ENCODE measurements around the gene ENTR1. TPM values are rescaled to one million over a fixed set of nuclear protein-coding genes. Genes with fewer than 3 reads are reported as not detected.

ENTR1 gene
- total RNA-seq, 1 donor from 2014 or later = 34.9 TPM

DNA sequence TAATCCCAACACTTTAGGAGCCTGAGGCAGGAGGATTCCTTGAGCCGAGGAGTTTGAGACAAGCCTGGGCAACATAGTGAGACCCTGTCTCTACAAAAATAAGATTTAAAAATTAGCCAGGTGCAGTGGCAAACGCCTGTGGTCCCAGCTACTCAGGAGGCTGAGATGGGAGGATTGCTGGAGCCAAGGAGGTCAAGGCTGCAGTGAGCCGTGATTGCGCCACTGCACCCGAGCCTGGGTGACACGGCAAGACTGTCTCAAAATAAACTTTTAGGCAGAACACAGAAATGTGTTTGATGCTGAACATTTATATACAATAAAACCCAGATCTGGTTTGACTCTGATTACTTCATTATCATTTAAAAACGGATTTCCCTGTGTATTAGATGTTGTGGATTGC is 4.9 kb downstream of the ENTR1 start:
- Histone ChIP-seq H3K4me3 (no peak overlapping the region), H3F3A (ENCODE audit: low read depth) (peaks cover 14% of the 10 kb centered on the region), H3K27ac (no peak overlapping the region), H3K79me2 (ENCODE audit: low read depth) (peaks cover 18% of the 10 kb centered on the region), H3K36me3 (peaks cover 3% of the 10 kb centered on the region), H4K20me1 (ENCODE audit: low read depth) (peaks cover 17% of the 10 kb centered on the region), H3K9ac (no peak overlapping the region), H2AFZ (replicated peaks) (no peak overlapping the region), H3K27me3 (no peaks in the 10 kb centered on the region), H3K4me2 (no peak overlapping the region), H3K4me1 (peaks cover 9% of the 10 kb centered on the region), H3K9me3 (ENCODE audit: low read depth) (no peaks in the 10 kb centered on the region)
- Mint-ChIP-seq H3K9me3 (no peaks in the 10 kb centered on the region), H3K27ac (no peak overlapping the region), H3K4me1 (peaks cover 19% of the 10 kb centered on the region), H3K27me3 (ENCODE audit: insufficient read depth, low read depth) (peaks cover 16% of the 10 kb centered on the region), H3K36me3 (peaks cover 18% of the 10 kb centered on the region), H3K4me3 (no peak overlapping the region)
- no peak for TF ChIP-seq EZH2phosphoT487 (IDR thresholded peaks at IDR 0.05)
- TF ChIP-seq, protein P1, sequence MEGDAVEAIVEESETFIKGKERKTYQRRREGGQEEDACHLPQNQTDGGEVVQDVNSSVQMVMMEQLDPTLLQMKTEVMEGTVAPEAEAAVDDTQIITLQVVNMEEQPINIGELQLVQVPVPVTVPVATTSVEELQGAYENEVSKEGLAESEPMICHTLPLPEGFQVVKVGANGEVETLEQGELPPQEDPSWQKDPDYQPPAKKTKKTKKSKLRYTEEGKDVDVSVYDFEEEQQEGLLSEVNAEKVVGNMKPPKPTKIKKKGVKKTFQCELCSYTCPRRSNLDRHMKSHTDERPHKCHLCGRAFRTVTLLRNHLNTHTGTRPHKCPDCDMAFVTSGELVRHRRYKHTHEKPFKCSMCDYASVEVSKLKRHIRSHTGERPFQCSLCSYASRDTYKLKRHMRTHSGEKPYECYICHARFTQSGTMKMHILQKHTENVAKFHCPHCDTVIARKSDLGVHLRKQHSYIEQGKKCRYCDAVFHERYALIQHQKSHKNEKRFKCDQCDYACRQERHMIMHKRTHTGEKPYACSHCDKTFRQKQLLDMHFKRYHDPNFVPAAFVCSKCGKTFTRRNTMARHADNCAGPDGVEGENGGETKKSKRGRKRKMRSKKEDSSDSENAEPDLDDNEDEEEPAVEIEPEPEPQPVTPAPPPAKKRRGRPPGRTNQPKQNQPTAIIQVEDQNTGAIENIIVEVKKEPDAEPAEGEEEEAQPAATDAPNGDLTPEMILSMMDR (IDR thresholded peaks at IDR 0.05) = no peak
- TF ChIP-seq EZH2 (IDR thresholded peaks at IDR 0.05) = no peak
- DNase-seq (ENCODE audit: low spot score) = no peak

DNA sequence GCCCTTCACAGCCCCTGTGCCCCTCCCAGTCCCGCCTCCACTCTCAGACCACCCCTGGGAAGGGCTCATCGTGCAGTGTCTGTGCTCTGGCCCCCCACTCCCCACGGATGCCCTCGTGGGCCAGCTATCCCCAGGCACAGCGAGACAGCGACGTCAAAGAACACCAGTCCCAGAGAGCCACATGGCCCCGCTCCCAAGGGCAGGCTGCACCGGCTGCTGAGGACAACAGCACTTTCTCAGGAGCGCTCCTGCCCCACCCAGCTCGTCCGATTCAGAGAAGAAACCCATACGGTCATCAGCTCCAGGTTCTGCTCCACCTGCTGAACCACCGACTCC is 5.6 kb downstream of the ENTR1 start:
- DNase-seq (ENCODE audit: low spot score) = no peak
- no peak overlapping the region for H3K27ac ChIP-seq
- no peak overlapping the region for H3K9ac ChIP-seq
- peaks cover 7% of the 10 kb centered on the region for H3K4me1 ChIP-seq
- H3K9me3 Mint-ChIP-seq = no peaks in the 10 kb centered on the region
- peaks cover 18% of the 10 kb centered on the region for H3K4me1 Mint-ChIP-seq
- H3K4me3 ChIP-seq = no peak overlapping the region
- no peak overlapping the region for H3K4me2 ChIP-seq
- no peaks in the 10 kb centered on the region for H3K9me3 ChIP-seq (ENCODE audit: low read depth)
- H3K27me3 Mint-ChIP-seq (ENCODE audit: insufficient read depth, low read depth) = peaks cover 16% of the 10 kb centered on the region
- H3F3A ChIP-seq (ENCODE audit: low read depth) = peaks cover 18% of the 10 kb centered on the region
- H3K36me3 Mint-ChIP-seq = peaks cover 18% of the 10 kb centered on the region
- TF ChIP-seq EZH2phosphoT487 (IDR thresholded peaks at IDR 0.05) (no peak), EZH2 (IDR thresholded peaks at IDR 0.05) (no peak)
- TF ChIP-seq, protein P1 (IDR thresholded peaks at IDR 0.05) = no peak
- peaks cover 16% of the 10 kb centered on the region for H3K79me2 ChIP-seq (ENCODE audit: low read depth)
- peaks cover 3% of the 10 kb centered on the region for H3K36me3 ChIP-seq
- H2AFZ ChIP-seq (replicated peaks) = no peak overlapping the region
- H3K4me3 Mint-ChIP-seq = no peak overlapping the region
- peaks cover 14% of the 10 kb centered on the region for H4K20me1 ChIP-seq (ENCODE audit: low read depth)
- H3K27me3 ChIP-seq = no peaks in the 10 kb centered on the region
- no peak overlapping the region for H3K27ac Mint-ChIP-seq

DNA sequence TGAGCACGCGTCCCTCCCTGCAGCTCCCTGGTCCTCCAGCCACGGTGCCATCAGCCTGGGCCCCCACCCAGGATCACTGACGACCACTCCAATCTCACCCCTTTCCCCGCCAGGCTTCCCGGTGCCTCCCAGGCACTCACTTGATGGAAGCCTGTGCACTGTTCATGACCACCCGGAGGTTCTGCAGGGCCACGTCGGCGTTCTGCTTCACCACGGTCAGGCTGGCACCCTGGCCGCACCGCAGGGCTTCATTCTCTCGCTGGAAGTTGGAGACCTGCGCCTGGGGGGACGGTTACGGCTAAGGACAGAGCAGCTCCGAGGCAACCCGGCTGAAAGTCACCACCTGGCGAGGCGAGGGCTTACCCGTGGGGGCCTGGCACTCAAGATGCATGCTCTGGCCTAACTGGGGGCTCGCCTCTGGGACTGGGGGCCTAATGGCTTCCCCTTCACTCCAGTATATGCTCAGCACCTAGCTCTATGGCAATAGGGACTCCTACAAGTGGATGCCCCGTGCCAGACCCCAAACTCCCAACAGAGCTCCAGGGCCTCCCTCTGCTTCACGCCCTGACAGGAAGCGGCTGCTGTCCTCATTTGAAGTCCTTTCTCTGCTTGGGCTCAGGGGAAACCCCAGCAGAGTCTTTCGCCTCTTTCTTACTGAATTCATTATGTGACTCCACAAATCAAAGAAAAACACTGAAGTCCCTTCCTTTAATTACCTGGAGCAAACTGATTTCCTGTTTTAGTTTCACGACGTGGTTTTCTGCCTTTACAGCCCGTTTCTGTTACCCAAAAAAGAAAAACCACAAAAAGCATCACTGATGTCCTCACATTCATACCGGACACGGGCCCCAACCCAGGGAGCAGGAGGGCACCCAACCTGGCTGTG is 6.3 kb downstream of the ENTR1 start:
- Histone ChIP-seq H3K36me3 (peaks cover 3% of the 10 kb centered on the region), H3K4me1 (peaks cover under 1% of the 10 kb centered on the region), H3K4me3 (no peak overlapping the region)

More for the DNA sequence above, 6.3 kb downstream of the ENTR1 start:
- peaks cover 18% of the 10 kb centered on the region for H3F3A ChIP-seq (ENCODE audit: low read depth)
- no peak overlapping the region for H3K27ac ChIP-seq
- no peaks in the 10 kb centered on the region for H3K9me3 Mint-ChIP-seq
- no peak overlapping the region for H3K4me2 ChIP-seq
- H3K27me3 Mint-ChIP-seq (ENCODE audit: insufficient read depth, low read depth) = peaks cover 16% of the 10 kb centered on the region
- TF ChIP-seq, protein P1 (IDR thresholded peaks at IDR 0.05) = no peak
- TF ChIP-seq EZH2 (IDR thresholded peaks at IDR 0.05) (no peak), EZH2phosphoT487 (IDR thresholded peaks at IDR 0.05) (no peak)
- no peak overlapping the region for H2AFZ ChIP-seq (replicated peaks)
- no peaks in the 10 kb centered on the region for H3K9me3 ChIP-seq (ENCODE audit: low read depth)
- no peak overlapping the region for H3K27ac Mint-ChIP-seq
- H3K9ac ChIP-seq = no peak overlapping the region
- H3K4me3 Mint-ChIP-seq = peak overlapping the region; percentile 53
- peaks cover 13% of the 10 kb centered on the region for H3K4me1 Mint-ChIP-seq
- no peaks in the 10 kb centered on the region for H3K27me3 ChIP-seq
- no peak for DNase-seq (ENCODE audit: low spot score)
- H3K36me3 Mint-ChIP-seq = peaks cover 18% of the 10 kb centered on the region
- peaks cover 16% of the 10 kb centered on the region for H3K79me2 ChIP-seq (ENCODE audit: low read depth)
- H4K20me1 ChIP-seq (ENCODE audit: low read depth) = peaks cover 13% of the 10 kb centered on the region
